Mucosa of gallbladder (tissue), 1 donor: ENCODE results near the gene EIF4G3. TPM values are rescaled to one million over a fixed set of nuclear protein-coding genes. Genes with fewer than 3 reads are reported as not detected.
"Not testable (repeated sequence)": the region's sequence is repeated elsewhere in the genome, so short reads cannot be mapped to it uniquely, and the experiment has no call there.

ENCODE experiments used
- DNase-seq: peaks from one replicate; pipeline ENCODE4 v3.0.0-alpha.2; 2020; ENCODE audit warnings: low spot score
- total RNA-seq: library from RNA; stranded (reverse); gene quantifications from one replicate; pipeline ENCODE4 v1.2.1, GENCODE V29; 2021
- donor health status: DM: no; HTN: no; CAD: no.

EIF4G3 gene
- total RNA-seq, 1 donor from 2014 or later, result 63.9 TPM

DNA sequence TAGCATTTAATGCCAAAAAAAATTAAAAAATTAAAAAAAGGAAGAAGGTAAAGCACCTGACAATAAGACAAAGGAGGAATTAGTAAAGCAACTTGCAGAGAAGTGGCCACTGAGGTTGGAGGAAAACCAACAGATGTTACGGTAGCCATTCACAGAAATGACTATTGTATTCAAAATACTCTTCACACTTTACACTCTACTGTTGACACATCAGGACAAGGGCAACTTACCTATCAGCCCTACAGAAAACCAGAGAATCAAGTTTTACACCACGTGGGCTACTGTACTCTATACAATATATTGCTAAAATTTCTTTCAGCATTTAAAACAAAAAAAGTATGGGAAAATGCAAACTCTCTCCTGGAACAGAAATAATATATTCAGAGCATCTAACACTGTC lies 70.0 kb downstream of the EIF4G3 start:
- DNase-seq, result no peak

DNA sequence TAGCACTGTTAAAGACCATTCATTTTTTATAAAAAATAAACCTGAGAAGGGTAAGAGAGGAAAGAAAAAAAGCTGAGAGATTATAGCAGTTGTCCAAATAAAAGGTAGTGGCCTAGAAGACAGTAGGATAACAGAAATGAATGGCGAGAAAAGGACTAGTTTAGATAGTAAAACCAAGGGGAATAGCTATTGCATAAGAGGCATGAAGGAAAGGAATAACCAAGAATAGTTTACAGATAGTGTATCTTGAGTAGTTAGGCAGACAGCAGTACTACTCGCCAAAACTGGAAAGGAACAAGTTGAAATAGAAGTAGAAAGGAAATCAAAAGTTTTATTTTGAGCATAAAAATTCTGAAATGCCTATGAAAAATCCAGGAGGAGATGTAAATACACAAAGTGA lies 70.5 kb downstream of the EIF4G3 start:
- DNase-seq, result no peak

DNA sequence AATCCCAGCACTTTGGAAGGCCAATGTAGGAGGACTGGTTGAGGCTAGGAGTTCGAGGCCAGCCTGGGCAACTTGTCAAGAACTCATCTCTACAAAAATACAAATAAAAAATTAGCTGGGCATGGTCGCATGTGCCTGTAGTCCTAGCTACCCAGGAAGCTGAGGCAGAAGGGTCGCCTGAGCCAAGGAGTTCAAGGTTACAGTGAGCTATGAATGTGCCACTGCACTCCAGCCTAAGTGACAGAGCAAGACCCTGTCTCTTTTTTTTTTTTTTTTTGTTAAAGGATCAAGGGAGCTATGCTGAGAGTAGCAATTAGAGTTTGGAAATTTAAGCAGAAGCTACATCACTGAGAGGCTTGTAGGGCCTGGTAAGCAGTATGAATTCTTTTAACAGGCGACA lies 70.9 kb downstream of the EIF4G3 start:
- no peak for DNase-seq

DNA sequence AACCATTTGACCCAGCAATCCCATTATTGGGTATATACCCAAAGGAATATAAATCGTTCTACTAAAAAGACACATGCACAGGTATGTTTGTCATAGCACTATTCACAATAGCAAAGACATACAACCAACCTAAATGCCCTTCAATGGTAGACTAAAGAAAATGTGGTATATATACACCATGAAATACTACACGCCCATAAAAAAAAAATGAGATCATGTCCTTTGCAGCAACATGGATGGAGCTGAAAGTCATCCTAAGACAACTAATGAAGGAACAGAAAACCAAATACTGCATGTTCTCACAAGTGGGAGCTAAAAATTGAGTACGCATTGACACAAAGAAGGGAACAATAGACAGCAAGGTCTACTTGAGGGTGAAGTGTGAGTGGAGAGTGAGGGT lies 72.0 kb downstream of the EIF4G3 start:
- DNase-seq, result no peak

DNA sequence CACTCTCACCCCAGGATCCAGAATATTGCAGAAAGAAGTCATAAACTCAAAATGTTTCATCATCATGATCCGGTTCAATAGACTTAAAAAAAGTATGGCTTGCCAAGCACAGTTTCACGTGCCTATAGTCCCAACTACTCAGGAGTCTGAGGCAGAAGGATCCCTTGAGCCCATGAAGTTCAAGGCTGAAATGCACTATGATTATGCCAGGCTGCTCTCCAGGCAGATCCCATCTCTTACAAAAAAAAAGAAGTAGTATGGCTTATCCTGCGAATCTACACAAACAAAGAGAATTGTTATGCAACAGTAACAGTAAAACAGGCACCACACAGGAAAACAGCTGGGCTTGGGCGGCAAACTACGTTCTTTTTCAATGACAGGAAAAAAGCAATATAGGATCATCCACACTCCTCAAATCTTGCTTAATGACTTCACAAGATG lies 76.2 kb downstream of the EIF4G3 start:
- no peak for DNase-seq

DNA sequence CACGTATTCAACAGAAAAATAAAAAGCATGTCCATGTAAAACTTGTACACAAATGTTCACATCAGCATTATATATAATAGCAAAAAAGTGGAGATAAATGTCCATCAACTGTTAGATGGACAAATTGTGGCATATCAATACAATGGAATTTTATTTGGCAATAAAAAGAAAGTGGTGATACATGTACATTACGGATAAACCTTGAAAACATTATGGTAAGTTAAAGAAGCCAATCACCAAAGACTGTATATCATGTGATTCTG lies 76.9 kb downstream of the EIF4G3 start:
- no peak for DNase-seq

DNA sequence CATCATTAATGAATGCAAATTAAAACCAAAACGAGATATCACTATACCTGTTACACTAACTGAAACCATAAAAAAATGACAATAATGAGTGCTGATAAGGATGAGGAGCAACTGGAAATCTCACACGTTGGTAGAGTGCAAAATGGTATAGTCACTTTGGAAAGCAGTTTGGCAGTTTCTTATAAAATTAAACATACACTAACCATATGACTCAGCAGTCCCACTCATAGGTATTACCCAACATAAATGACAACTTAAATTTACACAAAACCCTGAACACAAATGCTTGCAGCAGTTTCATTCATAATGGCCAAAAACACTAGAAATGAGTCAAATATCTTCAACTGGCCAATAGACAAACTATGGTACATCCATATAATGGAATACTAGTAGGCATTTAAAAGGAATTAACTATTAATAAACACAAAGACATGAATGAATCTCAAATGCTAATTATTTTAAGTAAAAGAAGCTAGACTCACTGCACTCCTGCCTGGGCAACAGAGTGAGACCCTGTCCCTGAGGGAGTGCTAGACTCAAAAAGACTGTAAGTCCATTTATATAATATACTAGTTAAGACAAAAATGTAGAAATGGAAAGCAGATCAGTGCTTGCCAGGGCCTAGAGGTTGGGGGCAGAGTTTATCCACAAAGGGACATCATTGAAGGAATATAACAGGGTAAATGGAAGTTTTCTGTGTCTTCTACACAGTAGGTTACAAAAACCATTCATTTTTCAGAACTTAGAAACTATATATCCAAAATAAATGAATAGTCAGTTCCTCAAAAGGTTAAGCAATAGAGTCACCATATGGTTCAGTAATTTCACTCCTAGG lies 77.4 kb downstream of the EIF4G3 start:
- DNase-seq, result no peak

DNA sequence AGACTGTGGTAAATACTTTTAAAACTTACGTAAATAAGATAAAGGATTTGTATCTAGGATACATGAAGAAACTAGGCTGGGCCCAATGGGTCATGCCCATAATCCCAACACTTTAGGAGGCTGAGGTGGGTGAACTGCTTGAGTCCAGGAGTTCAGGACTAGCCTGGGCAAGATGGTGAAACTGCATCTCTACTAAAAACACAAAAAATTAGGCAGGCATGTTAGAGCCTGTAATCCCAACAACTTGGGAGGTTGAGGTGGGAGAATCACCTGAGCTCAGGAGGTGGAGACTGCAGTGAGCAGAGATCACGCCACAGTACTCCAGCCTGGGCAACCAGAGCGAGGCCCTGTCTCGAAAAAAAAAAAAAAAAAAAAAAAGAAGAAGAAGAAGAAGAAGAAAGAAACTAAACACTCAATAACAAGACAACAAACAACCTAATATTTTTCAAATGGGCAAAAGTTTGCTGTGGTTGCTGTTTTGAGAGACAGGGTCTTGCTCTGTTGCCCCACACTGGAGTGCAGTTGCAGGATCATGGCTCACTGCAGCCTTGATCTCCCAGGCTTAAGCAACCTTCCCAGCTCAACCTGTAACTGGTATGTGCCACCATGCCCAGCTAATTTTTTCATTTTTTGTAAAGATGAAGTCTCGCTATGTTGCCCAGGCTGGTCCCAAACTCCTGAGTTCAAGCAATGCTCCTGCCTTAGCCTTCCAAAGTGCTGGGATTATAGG lies 78.3 kb downstream of the EIF4G3 start:
- no peak for DNase-seq

DNA sequence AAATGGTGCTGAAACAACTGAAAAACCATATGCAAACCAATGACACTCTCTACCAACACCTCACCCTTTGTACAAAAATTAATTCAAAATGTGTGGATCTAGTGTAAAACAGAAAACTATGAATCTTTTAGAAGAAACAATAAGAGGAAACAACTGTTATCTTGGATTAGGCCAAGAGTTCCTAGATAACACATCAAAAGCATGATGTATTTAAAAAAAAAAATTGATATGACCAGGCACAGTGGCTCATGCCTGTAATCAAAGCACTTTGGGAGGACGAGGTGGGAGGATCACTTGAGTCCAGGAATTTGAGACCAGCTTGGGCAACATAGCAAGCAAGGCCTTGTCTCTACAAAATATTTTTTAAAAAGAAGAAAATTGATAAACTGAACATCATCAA lies 79.0 kb downstream of the EIF4G3 start:
- DNase-seq, result no peak

DNA sequence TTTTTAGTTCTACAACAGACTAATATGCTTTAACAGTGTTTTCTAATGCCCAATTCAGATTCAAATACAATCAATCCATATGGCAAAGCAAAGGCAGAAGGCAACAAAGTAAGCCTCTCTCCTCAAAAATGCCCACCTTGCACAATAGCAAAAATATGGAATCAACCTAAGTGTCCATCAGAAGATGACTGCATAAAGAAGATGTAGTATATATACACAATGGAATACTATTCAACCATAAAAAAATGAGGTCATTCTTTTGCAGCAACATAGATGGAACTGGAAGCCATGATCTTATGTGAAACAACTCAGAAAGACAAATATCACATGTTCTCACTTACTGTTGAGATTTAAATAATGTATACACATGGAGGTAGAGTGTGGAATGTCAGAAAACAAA lies 80.7 kb downstream of the EIF4G3 start:
- no peak for DNase-seq

DNA sequence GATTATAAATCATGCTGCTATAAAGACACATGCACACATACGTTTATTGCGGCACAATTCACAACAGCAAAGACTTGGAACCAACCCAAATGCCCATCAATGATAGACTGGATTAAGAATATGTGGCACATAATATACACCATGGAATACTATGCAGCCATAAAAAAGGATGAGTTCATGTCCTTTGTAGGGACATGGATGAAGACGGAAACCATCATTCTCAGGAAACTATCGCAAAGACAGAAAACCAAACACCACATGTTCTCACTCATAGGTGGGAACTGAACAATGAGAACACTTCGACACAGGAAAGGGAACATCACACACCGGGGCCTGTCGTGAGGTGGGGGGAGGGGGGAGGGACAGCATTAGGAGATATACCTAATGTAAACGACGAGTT lies 82.4 kb downstream of the EIF4G3 start:
- DNase-seq, result not testable (repeated sequence)

DNA sequence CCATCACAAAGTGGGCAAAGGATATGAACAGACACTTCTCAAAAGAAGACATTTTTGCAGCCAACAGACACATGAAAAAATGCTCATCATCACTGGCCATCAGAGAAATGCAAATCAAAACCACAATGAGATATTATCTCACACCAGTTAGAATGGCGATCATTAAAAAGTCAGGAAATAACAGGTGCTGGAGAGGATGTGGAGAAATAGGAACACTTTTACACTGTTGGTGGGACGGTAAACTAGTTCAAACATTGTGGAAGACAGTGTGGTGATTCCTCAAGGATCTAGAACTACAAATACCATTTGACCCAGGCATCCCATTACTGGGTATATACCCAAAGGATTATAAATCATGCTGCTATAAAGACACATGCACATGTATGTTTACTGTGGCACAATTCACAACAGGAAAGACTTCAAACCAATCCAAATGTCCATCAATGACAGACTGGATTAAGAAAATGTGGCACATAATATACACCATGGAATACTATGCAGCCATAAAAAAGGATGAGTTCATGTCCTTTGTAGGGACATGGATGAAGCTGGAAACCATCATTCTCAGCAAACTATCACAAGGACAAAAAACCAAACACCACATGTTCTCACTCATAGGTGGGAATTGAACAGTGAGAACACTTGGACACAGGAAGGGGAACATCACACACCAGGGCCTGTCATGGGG lies 83.3 kb downstream of the EIF4G3 start:
- not testable (repeated sequence) for DNase-seq

DNA sequence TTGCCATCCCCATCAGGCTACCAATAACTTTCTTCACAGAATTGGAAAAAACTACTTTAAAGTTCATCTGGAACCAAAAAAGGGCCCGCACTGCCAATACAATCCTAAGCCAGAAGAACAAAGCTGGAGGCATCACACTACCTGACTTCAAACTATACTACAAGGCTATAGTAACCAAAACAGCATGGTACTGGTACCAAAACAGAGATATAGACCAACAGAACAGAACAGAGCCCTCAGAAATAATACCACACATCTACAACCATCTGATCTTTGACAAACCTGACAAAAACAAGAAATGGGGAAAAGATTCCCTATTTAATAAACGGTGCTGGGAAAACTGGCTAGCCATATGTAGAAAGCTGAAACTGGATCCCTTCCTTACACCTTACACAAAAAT lies 84.2 kb downstream of the EIF4G3 start:
- DNase-seq, result not testable (repeated sequence)

DNA sequence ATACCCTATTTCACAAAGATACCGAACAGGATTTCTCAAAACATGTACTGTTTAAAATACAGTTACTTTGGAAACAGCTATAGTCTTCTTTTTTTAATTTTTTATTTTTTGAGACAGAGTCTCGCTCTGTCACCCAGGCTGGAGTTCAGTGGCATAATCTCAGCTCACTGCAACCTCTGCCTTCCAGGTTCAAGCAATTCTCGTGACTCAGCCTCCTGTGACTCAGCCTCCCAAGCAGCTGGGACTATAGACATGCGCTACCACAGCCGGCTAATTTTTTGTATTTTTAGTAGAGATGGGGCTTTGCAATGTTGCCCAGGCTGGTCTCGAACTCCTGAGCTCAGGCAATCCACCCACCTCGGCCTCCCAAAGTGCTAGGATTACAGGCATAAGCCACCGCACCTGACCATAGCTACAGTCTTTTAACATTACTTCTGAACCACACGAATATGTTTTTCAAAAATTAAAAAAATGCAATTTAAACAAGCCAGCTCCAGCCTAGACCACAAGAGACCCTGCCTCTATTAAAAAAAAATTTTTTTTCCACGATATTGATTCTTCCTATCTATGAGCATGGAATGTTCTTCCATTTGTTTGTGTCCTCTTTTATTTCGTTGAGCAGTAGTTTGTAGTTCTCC lies 85.5 kb downstream of the EIF4G3 start:
- DNase-seq, result peak; percentile 16

DNA sequence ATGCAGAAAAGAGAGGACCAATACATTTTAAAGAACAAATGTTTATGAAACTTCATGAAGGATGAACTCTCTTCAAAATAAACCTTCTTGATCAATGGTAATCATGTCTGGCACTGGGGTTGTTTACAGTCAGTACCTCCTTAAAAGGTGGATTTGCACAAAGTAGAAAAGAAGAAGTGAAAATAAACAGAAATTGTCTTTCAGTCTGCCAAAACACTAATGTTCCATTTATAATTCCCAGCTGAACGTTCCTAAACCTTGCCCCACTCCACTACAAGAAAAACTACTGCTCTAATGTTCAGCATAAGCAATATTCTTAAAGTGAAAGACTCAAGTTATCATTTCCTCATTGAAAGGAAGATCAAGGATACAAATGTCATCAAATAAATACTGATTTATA lies 86.2 kb downstream of the EIF4G3 start:
- DNase-seq, result no peak

DNA sequence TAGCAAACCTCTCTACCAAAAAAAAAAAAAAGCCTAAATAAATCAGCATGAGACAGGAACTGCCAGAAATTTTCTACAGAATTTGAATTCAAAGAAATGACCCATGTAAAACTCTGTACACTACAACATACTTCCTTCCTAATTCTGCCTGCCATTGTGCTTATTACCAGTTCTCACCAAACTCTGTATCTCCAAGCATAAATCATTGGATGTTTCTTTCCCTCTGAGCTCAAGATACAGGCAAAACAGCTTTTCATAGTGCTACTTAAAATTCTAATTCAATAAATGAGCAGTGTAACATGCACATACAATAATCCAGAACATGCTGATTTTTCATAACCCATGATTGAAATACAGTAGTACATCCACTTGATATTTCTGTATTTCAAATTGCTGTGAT lies 87.0 kb downstream of the EIF4G3 start:
- no peak for DNase-seq

DNA sequence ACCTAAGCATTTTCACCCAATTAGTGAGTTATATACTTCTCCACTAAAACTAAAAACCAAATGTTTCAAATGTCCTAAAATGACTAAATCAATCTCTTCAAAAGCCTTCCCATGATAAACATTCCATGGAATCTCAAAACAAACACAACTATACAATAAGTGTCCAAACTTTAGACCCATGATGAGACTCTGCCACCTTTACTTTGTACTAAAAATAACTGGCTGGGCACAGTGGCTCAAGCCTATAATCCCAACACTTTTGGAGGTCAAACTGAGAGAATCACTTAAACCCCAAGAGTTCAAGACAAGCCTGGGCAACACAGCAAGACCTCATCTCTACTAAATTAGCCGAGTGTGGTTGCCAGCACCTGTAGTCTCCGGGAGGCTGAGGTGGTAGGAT lies 87.4 kb downstream of the EIF4G3 start:
- DNase-seq, result no peak

DNA sequence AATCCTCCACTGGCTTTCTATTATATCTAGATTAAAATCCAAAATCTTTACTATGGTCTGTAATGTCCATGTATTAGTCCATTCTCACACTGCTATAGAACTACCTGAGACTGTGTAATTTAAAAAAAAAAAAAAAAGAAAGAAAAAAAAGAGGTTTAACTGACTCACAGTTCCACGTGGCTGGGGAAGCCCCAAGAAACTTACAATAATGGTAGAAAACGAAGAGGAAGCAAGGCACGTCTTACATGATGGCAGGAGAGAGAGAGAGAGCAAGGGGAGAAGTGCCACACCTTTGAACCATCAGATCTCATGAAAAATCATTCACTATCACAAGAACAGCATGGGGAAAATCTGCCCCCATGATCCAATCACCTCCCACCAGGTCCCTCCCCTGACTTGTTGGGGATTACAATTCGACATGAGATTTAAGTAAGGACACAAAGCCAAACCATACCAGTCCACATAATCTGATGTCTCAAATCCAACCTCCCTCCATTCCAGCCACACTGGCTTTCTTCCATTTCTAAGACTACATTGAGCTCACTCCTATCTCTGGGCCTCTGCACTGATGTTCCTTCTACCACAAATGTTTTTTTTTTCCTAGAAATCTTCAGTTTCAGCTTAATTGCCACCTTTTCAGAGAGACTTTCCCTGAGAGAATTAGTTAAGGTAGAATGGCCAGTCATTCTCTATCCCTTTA lies 92.4 kb downstream of the EIF4G3 start:
- DNase-seq, result no peak

DNA sequence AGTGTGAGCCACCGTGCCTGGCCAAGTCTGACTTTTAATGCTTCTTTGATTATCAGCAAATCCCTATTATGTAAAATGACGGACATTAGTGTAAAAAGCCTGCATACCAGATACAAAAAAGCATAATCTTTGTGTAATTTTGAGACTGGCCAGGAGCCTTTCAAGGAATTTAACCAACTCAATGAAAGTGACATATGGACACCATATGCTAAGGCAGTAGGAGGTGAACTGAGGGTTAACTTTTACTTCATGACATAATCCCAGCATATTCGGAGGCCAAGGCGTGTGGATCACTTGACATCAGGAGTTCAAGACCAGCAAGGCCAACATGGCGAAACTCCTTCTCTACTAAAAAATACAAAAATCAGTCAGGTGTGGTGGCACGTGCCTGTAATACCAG lies 94.6 kb downstream of the EIF4G3 start:
- no peak for DNase-seq

DNA sequence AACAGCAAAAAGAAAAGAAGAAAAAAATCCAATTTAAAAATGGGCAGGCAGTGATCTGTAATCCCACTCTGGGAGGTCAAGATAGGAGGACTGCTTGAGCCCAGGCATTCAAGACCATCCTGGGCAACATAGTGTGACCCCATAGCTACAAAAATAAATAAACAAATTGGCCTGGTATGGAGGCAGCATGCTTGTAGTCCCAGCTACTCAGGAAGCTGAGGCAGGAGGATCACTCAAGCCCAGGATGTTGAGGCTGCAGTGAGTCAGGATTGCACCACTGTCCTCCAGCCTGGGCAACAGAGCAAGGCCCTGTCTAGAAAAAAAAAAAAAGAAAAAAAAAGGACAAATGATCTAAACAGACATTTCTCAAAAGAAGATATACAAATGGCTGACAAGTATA lies 99.6 kb downstream of the EIF4G3 start:
- DNase-seq, result no peak

DNA sequence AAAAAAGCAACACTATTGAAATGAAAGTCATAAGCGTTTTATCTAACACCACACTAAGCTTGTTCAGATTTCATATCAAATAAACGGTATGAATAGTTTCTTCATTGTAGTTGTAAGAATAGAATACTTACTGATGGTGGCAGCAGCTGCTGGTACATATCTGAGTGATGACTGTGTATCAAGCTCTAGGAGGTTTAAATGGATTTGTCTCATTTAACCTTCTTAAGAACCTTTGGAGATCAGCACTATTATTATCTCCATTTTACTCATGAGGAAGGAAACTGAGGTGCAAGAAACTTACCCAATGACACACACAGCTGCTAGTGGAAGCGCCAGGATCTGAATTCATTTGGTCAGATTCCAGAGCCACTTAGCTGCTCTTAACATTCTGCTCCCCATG lies 104.0 kb downstream of the EIF4G3 start:
- no peak for DNase-seq

DNA sequence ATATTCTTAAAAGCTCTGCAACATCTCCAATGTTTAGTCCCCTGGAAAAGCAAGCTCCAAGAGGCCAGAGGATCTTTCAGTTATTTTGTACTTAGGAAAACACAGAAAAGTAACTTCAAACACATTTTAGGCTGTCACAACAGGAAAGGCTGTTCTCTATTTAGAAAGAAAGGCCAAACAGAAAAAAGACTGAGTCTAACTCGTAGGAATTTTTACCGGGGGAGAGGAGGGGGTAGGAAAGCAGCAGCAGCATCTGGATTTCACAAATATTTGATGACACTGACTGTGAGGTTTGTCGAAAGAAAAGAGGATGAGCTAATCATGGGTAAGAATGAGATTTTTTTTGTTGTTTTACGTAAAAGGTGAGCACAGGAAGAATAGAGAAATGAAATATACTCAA lies 107.1 kb downstream of the EIF4G3 start:
- DNase-seq, result no peak
